DMS153 treated with DMSO at 0.1 percent for 48 hours (cell line): ENCODE data around the gene LMNA.
"Not testable (repeated sequence)": the region's sequence is repeated elsewhere in the genome, so short reads cannot be mapped to it uniquely, and the experiment has no call there.

Experiments used
- DNase-seq: peaks from one replicate; lab custom pipeline; 2025; ENCODE audit not compliant: unreplicated experiment; lab: John Stamatoyannopoulos, UW

LMNA gene

GRCh38 chr1:156160743-156161171 is 46.2 kb downstream of the LMNA start:
- peak; percentile 52 for DNase-seq

GRCh38 chr1:156162430-156163037 is 48.0 kb downstream of the LMNA start:
- DNase-seq: no peak

- DNase-seq: no peak
These were observed 49.2 kb downstream of the LMNA start for GRCh38 chr1:156163712-156164111.

- DNase-seq: no peak
These were observed 49.8 kb downstream of the LMNA start for GRCh38 chr1:156164125-156164831.

GRCh38 chr1:156165083-156165482 is 50.6 kb downstream of the LMNA start:
- no peak for DNase-seq

- no peak for DNase-seq
These were observed 53.0 kb downstream of the LMNA start for GRCh38 chr1:156167536-156167935.

- DNase-seq: no peak
These were observed 58.4 kb downstream of the LMNA start for GRCh38 chr1:156172696-156173470.

GRCh38 chr1:156176610-156177210 is 62.2 kb downstream of the LMNA start:
- DNase-seq: no peak

GRCh38 chr1:156177919-156178654 is 63.6 kb downstream of the LMNA start:
- no peak for DNase-seq

- no peak for DNase-seq
These were observed 66.0 kb downstream of the LMNA start for GRCh38 chr1:156180471-156180870.

GRCh38 chr1:156181391-156181924 is 66.9 kb downstream of the LMNA start:
- DNase-seq: not testable (repeated sequence)

GRCh38 chr1:156182010-156182779 is 67.7 kb downstream of the LMNA start:
- not testable (repeated sequence) for DNase-seq

- DNase-seq: not testable (repeated sequence)
These were observed 72.1 kb downstream of the LMNA start for GRCh38 chr1:156186347-156187177.
